WTC11 (cell line): ENCODE data around the gene RCBTB2. TPM values are rescaled to one million over a fixed set of nuclear protein-coding genes. Genes with fewer than 3 reads are reported as not detected.

Experiments used
- ATAC-seq: fragments of 200-7000 bp; cut with Tn5 transposase; 2 replicates; pipeline ENCODE4 v1.10.0; 2021; ENCODE audit warnings: mild to moderate bottlenecking, moderate library complexity
- CTCF ChIA-PET: fragments of 300-600 bp; sonication (Branson Sonifier 250); formaldehyde crosslinking; loops from one replicate; lab custom pipeline; 2021; ENCODE audit warnings: antibody characterized with exemption; lab: Charles Lee
- POLR2A ChIA-PET: fragments of 350-600 bp; sonication (Branson Sonifier 250); formaldehyde crosslinking; loops from one replicate; lab custom pipeline; 2021; ENCODE audit warnings: antibody characterized with exemption; lab: Charles Lee
- DNase-seq: peaks from one replicate; pipeline ENCODE4 v3.0.0; 2021; ENCODE audit warnings: low spot score
- H3K27ac Mint-ChIP-seq: 2 replicates; pipeline ENCODE4 v1.8.0; 2021; ENCODE audit warnings: mixed read lengths
- H3K27me3 Mint-ChIP-seq: 2 replicates; pipeline ENCODE4 v1.8.0; 2021; ENCODE audit warnings: low read depth, mild to moderate bottlenecking, moderate library complexity, mixed read lengths
- H3K36me3 Mint-ChIP-seq: 2 replicates; pipeline ENCODE4 v1.8.0; 2021; ENCODE audit warnings: mixed read lengths
- H3K4me1 Mint-ChIP-seq: 2 replicates; pipeline ENCODE4 v1.8.0; 2022; ENCODE audit warnings: mixed read lengths
- H3K4me3 Mint-ChIP-seq: 2 replicates; pipeline ENCODE4 v1.8.0; 2021; ENCODE audit warnings: mild to moderate bottlenecking, moderate library complexity, mixed read lengths
- H3K9me3 Mint-ChIP-seq: 2 replicates; pipeline ENCODE4 v1.8.0; 2021; ENCODE audit warnings: mixed read lengths
- ATF3 ChIP-seq: sonication (generic); formaldehyde crosslinking; conservative IDR thresholded peaks from 2 replicates; pipeline ENCODE4 v1.8.1; 2022; ENCODE audit warnings: mild to moderate bottlenecking, missing genetic modification reagents
- ATF6 ChIP-seq: sonication (generic); formaldehyde crosslinking; IDR thresholded peaks from 2 replicates; pipeline ENCODE4 v1.8.1; 2023; ENCODE audit warnings: mild to moderate bottlenecking, missing genetic modification reagents
- E2F5 ChIP-seq: sonication (generic); formaldehyde crosslinking; IDR thresholded peaks from 2 replicates; pipeline ENCODE4 v1.8.1; 2022; ENCODE audit warnings: mild to moderate bottlenecking, moderate library complexity, missing genetic modification reagents
- ERG ChIP-seq: fragments of 250-450 bp; sonication (Bioruptor Pico); IDR thresholded peaks from 2 replicates; pipeline ENCODE4 v1.8.0; 2021; ENCODE audit warnings: mild to moderate bottlenecking
- FOXJ3 ChIP-seq: sonication (generic); formaldehyde crosslinking; IDR thresholded peaks from 2 replicates; pipeline ENCODE4 v1.9.0; 2021; ENCODE audit warnings: missing genetic modification reagents, mild to moderate bottlenecking, borderline replicate concordance
- FOXP1 ChIP-seq: sonication (generic); formaldehyde crosslinking; IDR thresholded peaks from 2 replicates; pipeline ENCODE4 v1.8.0; 2022; ENCODE audit warnings: missing genetic modification reagents, mild to moderate bottlenecking, moderate library complexity, borderline replicate concordance
- JUN ChIP-seq: sonication (generic); formaldehyde crosslinking; IDR thresholded peaks from 2 replicates; pipeline ENCODE4 v1.8.0; 2023; ENCODE audit warnings: mild to moderate bottlenecking, missing genetic modification reagents
- MXD4 ChIP-seq: fragments of 250-450 bp; sonication (Bioruptor Pico); IDR thresholded peaks from 2 replicates; pipeline ENCODE4 v1.8.0; 2021; ENCODE audit warnings: mild to moderate bottlenecking, moderate library complexity, borderline replicate concordance
- MYBL2 ChIP-seq: sonication (generic); formaldehyde crosslinking; IDR thresholded peaks from 2 replicates; pipeline ENCODE4 v1.8.1; 2023; ENCODE audit warnings: mild to moderate bottlenecking, moderate library complexity, missing genetic modification reagents
- NFYB ChIP-seq: sonication (generic); formaldehyde crosslinking; conservative IDR thresholded peaks from 2 replicates; pipeline ENCODE4 v1.8.0; 2022; ENCODE audit warnings: low read depth, missing genetic modification reagents
- NR2C2 ChIP-seq: sonication (generic); formaldehyde crosslinking; IDR thresholded peaks from 2 replicates; pipeline ENCODE4 v1.8.0; 2022; ENCODE audit warnings: mild to moderate bottlenecking, missing genetic modification reagents
- PREB ChIP-seq: sonication (generic); formaldehyde crosslinking; IDR thresholded peaks from 2 replicates; pipeline ENCODE4 v1.8.1; 2022; ENCODE audit warnings: mild to moderate bottlenecking, missing genetic modification reagents, moderate library complexity, borderline replicate concordance
- ZBTB21 ChIP-seq: sonication (generic); formaldehyde crosslinking; IDR thresholded peaks from 2 replicates; pipeline ENCODE4 v1.8.1; 2023; ENCODE audit warnings: mild to moderate bottlenecking, missing genetic modification reagents, borderline replicate concordance
- ZNF263 ChIP-seq: sonication (generic); formaldehyde crosslinking; IDR thresholded peaks from 2 replicates; pipeline ENCODE4 v1.8.1; 2022; ENCODE audit warnings: low read depth, mild to moderate bottlenecking, moderate library complexity, missing genetic modification reagents
- ZNF396 ChIP-seq: fragments of 250-450 bp; sonication (Bioruptor Pico); IDR thresholded peaks from 2 replicates; pipeline ENCODE4 v1.8.0; 2021; ENCODE audit warnings: mild to moderate bottlenecking, moderate library complexity, borderline replicate concordance
- ZNF532 ChIP-seq: fragments of 250-450 bp; sonication (Bioruptor Pico); IDR thresholded peaks from 2 replicates; pipeline ENCODE4 v1.9.0; 2021; ENCODE audit warnings: mild to moderate bottlenecking, borderline replicate concordance
- total RNA-seq: library from RNA; stranded (reverse); gene quantifications from 3 replicates; pipeline ENCODE4 v1.2.3, GENCODE V29; 2021

Gene RCBTB2
- total RNA-seq, 1 experiment from 2014 or later = 6.6 TPM

- Mint-ChIP-seq H3K27ac (no peak overlapping the region), H3K36me3 (no peaks in the 10 kb centered on the region), H3K9me3 (no peaks in the 10 kb centered on the region), H3K27me3 (no peaks in the 10 kb centered on the region), H3K4me1 (peaks cover 16% of the 10 kb centered on the region)
- ChIA-PET CTCF (no interaction called here), POLR2A (no interaction called here)
- ATAC-seq (no peak), DNase-seq (no peak)
- TF ChIP-seq ERG (CRISPR knock-in tag) (no peak), MYBL2 (CRISPR knock-in tag) (no peak), ZNF396 (no peak), ZNF263 (CRISPR knock-in tag) (no peak)
- TF ChIP-seq, all 79 proteins: peak for 0
- H3K4me3 Mint-ChIP-seq = no peak overlapping the region
These were observed 35.2 kb downstream of the RCBTB2 start for GRCh38 chr13:48497669-48498068.

- ChIA-PET POLR2A (interaction anchor here (1.4 kb wide), 1 partner anchor 8 kb away, joined by 5 read pairs; no protein-coding TSS in a partner anchor), CTCF (no interaction called here)
- Mint-ChIP-seq H3K4me1 (peaks cover 16% of the 10 kb centered on the region), H3K9me3 (no peaks in the 10 kb centered on the region), H3K27ac (peak overlapping the region; percentile 1; the same call in 1 of the 2 replicates), H3K4me3 (no peak overlapping the region), H3K27me3 (no peaks in the 10 kb centered on the region), H3K36me3 (no peaks in the 10 kb centered on the region)
- no peak for DNase-seq
- TF ChIP-seq MXD4 (CRISPR knock-in tag) = no peak
- TF ChIP-seq E2F5 = no peak
- no peak for TF ChIP-seq NFYB (CRISPR knock-in tag)
- no peak for TF ChIP-seq ZBTB21 (CRISPR knock-in tag)
- TF ChIP-seq ATF6 (CRISPR knock-in tag) = no peak
- TF ChIP-seq JUN (CRISPR knock-in tag) = no peak
- ATAC-seq = no peak; the same call in 1 of the 2 replicates
These were observed 36.4 kb downstream of the RCBTB2 start for GRCh38 chr13:48496271-48497161.

- Mint-ChIP-seq H3K9me3 (no peaks in the 10 kb centered on the region), H3K4me1 (peaks cover 16% of the 10 kb centered on the region), H3K27ac (no peak overlapping the region), H3K4me3 (no peak overlapping the region), H3K36me3 (no peaks in the 10 kb centered on the region), H3K27me3 (no peaks in the 10 kb centered on the region)
- no peak for ATAC-seq
- DNase-seq = no peak
- CTCF ChIA-PET = no interaction called here
- TF ChIP-seq FOXP1 (CRISPR knock-in tag) = no peak
- TF ChIP-seq NR2C2 = no peak
- POLR2A ChIA-PET = no interaction called here
These were observed 38.0 kb downstream of the RCBTB2 start for GRCh38 chr13:48494874-48495273.

GRCh38 chr13:48493851-48494250, 39.0 kb downstream of the RCBTB2 start:
- H3K27ac Mint-ChIP-seq = no peak overlapping the region
- peaks cover 16% of the 10 kb centered on the region for H3K4me1 Mint-ChIP-seq
- no peaks in the 10 kb centered on the region for H3K27me3 Mint-ChIP-seq
- H3K9me3 Mint-ChIP-seq = no peaks in the 10 kb centered on the region
- ChIA-PET CTCF (no interaction called here), POLR2A (no interaction called here)
- ATAC-seq = no peak
- no peak overlapping the region for H3K4me3 Mint-ChIP-seq
- no peak for DNase-seq
- H3K36me3 Mint-ChIP-seq = peaks cover 5% of the 10 kb centered on the region; the same call in 1 of the 2 replicates
- no peak for TF ChIP-seq ZNF532
- TF ChIP-seq PREB = no peak
- TF ChIP-seq FOXJ3 (CRISPR knock-in tag) = no peak
- TF ChIP-seq ERG (CRISPR knock-in tag) = no peak
- TF ChIP-seq ATF3 (CRISPR knock-in tag) = no peak
